ENCODE measurements around the gene HUS1B. TPM values are rescaled to one million over a fixed set of nuclear protein-coding genes. Genes with fewer than 3 reads are reported as not detected.

HUS1B gene
- polyA plus RNA-seq, 4 donors, result 0.13 to 0.43 (median 0.29) TPM; not detected in 1

DNA sequence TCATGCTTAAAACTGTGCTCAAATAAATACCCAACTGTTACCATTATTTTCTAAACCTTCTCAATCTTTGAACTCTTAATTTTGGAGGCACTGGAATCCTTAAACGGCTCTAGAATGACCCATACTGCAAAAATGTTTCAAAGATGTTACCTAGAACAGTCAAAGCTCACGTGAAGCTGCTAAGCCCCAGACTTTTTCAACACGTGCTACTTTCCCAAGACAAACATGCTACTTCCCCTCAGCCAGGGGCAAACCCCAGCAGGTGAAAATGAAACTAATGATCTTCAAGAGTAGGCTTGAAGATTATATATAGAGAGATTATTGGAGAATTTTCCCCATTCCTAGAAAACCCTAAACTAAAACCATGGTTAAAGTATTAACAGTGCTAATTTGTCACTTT is 28.1 kb downstream of the HUS1B start:
- no peak for DNase-seq (ENCODE audit: low read depth in 4 of 4, low spot score in 2 of 4)

DNA sequence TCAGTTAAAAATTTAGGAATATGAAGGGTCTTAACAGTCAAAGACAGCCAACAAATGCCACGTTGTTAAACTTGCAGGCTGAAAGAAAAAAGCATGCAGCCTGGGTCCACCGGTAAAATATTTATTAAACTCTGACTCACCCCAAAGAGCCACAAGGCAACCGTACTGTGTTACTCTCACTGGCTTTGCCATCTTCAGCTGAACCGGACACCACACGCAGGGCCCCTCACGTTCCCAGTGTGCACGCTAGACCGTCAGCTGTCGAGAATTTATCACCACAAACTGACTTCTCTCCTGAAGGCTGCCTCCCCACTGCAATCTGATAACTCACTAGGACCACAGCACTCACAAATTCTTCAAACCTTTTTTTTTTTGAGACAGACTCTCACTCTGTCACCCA is 30.7 kb downstream of the HUS1B start:
- DNase-seq (ENCODE audit: low read depth in 4 of 4, low spot score in 2 of 4), result no peak

DNA sequence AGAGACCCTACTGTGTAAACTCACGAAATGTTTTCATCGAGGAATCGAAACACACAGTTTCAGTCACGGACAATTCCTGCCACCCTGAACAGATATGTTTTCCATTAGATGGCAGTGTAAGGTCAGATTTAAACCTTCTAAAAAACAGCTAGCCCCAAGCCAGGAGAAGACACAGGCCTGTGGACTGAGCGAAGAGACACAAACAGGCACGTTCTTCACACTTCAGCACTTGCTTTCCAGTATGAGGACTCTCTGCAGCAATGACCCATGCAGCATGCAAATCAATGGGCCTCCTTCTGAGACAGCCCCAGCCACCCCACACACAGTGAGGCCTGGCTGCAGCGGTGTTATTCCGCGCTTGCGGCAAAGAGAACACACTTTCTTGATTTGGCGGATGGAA is 31.9 kb downstream of the HUS1B start:
- DNase-seq (ENCODE audit: low read depth in 4 of 4, low spot score in 2 of 4), result no peak

DNA sequence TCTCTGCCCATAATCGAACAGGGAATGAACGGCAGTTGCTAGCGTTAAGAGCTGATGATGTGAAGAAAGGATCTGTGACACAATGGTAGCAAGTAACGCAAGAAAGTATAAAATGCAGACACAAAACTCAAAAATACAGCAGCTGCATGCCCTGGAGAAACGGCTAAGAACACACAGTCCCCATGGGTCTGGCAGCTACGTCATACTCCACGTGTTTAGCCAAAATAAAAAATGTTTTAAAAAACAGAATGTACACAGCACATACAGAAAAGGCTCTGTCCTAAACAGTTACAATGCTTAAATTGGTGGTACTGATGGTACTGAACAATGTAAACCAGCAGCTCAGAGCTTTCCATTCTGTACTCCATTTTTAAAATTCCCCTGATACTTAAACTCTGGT is 34.4 kb downstream of the HUS1B start:
- DNase-seq (ENCODE audit: low read depth in 4 of 4, low spot score in 2 of 4), result no peak

DNA sequence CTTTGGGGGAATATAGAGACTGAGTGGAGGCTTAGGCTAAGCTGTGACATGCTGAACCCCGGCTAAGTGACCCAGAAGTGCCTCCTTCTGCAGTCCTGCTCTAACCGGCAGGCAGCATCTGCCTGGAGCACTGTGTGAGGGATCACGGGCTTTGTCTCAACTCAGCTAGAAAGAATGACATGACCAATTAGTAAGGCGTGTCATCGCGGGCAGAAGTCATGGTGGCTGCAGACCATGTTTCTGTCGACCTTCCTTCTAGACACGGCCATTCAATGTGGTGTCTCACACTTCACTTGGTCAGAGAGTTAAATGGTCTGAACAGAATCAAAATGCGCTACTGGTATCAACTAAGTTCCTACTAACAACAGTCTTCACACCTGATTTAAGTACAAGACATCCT is 35.0 kb downstream of the HUS1B start:
- no peak for DNase-seq (ENCODE audit: low read depth in 4 of 4, low spot score in 2 of 4)

DNA sequence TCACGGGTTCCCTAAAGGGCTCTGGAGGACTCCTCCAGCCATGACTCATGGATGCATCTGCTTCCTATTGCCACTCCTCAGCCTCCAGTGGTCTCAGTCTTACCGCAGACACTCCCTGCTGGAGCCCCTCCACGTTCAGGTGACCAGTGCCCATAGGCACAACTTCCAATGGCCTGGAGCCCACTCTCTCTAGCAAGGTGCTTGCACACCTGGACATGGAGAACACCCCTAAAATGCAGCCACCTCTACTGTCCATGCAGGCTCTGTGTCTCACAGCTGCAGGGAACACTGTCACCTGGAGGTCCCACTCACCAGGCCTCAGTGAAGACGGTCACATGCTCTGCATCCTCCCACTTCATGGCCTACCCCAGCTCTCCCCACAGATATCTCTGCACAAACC is 36.0 kb downstream of the HUS1B start:
- no peak for DNase-seq (ENCODE audit: low read depth in 4 of 4, low spot score in 2 of 4)

DNA sequence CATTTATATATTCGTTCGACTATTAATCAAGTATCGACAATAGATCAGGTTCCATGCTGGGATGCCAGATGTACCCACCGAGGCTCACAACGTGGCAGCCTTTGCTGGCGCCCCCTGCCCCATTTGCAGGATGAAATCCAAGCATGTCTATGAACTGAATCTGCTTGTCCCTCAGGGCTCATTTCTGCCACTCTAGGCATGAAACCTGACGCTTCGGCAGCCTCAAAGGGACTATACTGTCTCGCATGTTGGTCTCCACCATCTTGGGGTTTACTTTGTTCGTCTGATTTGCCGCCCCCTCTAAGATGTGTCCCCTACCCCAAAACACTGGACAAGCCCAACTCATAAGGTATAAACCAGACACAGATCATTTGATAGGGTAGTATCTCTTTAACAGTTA is 36.7 kb downstream of the HUS1B start:
- DNase-seq (ENCODE audit: low read depth in 4 of 4, low spot score in 2 of 4), result no peak

DNA sequence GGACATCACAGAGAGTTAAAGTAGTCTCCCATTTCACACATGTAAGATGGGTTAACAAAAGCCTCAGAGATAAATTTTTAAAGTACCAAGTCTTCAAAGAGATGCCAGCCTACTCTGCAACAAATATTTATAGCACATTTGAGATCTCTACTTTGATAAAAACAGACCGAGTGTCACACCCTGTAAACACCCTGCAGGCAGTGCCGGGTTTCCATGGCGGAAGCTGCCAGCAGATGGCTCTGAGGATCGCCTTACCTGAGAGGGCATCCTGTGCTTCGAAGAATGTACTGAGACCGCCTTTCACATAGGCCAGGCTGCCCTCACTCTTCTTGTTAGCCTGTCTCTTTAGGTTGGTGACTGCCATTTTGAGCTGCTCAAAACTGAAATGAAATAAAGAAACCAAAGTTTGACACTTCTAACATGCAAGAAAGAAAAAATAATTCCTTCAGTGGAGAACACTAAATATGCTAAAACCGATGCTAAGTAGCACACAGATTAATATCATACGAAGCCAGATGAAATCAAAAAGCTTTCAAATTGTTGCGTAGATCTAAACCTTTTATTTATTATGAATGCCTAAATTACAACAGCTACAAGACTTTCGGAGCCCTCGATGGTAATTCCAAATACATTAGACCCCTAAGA is 39.3 kb downstream of the HUS1B start:
- no peak for DNase-seq (ENCODE audit: low read depth in 4 of 4, low spot score in 2 of 4)

DNA sequence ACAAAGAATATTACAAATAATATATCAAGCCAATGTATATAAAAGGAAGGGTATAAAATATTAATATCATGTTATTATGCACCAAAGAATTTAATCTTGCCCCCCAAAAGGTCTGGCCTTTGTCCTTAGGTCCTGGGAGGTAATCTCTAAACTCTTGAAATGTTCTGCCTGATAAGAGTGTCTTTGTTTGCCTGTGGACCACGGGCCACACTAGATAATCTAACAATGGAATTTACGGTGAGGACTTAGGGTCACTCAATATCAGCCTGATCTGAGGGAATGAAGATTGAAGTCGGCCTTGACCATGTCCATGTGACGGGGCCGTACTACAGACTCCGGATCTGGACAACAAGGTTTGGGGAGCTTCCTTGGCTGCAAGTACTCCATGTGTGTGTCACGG is 42.9 kb downstream of the HUS1B start:
- DNase-seq (ENCODE audit: low read depth in 4 of 4, low spot score in 2 of 4), result no peak

DNA sequence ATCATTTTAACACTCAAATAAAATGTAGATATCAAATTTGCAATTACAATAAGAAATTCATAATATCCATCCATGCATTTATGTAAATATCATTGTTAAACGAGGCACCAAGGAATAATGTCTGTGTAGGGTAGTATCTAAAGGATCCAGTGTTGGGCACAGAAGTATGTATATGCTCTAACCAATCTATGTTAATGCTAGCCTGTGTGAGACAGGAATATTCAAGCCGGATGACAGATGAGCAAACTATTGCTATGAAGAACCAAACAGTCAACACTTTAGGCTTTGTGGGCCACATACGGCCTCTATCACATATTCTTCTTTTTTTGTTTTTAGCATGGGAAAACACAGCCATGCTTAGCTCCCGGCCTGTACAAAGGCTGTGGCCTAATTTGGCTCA is 45.0 kb downstream of the HUS1B start:
- no peak for DNase-seq (ENCODE audit: low read depth in 4 of 4, low spot score in 2 of 4)

DNA sequence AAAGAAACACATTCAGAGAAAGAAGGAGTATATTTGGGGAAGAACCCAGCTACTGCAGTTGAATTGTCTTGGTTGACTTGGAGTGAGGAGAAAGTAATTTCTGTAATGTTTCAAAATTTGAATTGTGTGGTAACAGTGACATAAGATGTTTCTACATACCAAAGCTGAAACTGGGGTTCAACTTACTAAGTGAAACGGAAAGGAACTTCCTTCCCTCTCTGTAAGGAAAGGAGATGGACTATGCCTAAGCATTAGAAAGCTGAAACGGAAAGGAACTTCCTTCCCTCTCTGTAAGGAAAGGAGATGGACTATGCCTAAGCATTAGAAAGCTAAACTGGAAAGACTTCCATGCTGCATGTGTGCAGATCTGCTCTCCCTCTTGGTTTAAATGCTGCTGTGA is 46.0 kb downstream of the HUS1B start:
- DNase-seq (ENCODE audit: low read depth in 4 of 4, low spot score in 2 of 4), result no peak

DNA sequence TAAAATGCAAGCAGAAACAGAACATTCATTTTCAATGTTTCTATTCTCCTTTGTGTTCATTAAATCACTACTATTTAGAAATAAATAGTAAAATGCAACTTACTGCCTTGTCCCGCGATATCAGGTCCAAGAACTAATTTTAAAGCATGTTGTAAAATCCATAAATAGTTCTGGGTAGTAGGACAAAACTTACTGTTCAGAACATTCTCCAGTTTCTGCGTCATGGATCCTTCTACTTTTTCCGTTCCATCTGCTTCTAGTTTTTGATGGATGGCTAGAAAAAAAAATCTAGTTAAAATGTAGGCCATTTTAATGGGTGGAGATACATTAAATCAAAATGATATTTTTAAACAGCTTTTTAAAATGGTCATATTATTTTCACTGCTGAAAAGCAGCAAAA is 47.0 kb downstream of the HUS1B start:
- DNase-seq (ENCODE audit: low read depth in 4 of 4, low spot score in 2 of 4), result no peak

DNA sequence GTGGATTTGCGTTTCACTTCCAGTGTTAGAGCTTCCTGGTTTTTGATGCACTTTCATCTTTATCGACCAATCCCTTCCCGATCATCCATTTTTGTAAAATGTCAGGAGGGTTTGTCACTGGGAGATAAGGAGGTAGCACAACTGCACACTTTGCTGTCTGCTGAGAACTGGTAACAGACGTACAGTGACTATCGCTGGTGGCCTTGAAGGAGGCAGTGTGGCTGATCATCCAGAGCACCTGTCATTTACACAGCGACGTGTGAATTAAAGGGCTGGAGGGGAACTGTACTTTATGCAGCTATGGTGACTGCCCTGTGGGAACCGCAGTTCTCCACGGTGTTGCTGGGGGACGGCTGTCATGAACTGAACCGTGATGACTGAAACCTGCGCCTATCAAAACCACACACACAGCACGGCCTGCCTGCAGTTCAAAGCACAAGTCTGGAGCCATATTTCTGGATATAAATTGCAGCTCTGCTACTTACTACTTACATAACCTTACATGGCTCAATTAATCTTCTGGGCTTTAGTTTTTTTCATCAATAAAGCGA is 50.0 kb downstream of the HUS1B start:
- no peak for DNase-seq (ENCODE audit: low read depth in 4 of 4, low spot score in 2 of 4)

Other genes with a start within 250 kb of the HUS1B start
- 10 to 100 TPM; 21.7 to 23.0 (median 22.5) TPM for gene EXOC2, start 36.0 kb upstream of the HUS1B start, polyA plus RNA-seq (ENCODE audit: insufficient read length in 4 of 4)